G401.6 (cell line): ENCODE results near the gene CARD16.

Experiments
- FAIRE-seq: peaks from 2 replicates; lab custom pipeline; 2012; peaks lifted over from hg19 to GRCh38; lab: Jason Lieb, UNC

The CARD16 gene

GRCh38 chr11:104992781-104993180 is 52.4 kb downstream of the CARD16 start:
- FAIRE-seq, result no peak

- FAIRE-seq, result no peak
Measured at GRCh38 chr11:104991994-104992393, 53.1 kb downstream of the CARD16 start.
